ENCODE results near the gene RIMBP2. TPM values are rescaled to one million over a fixed set of nuclear protein-coding genes. Genes with fewer than 3 reads are reported as not detected.
"Not testable (repeated sequence)": the region's sequence is repeated elsewhere in the genome, so short reads cannot be mapped to it uniquely, and the experiment has no call there.

The RIMBP2 gene
- total RNA-seq: not detected in 2 replicates

- intact Hi-C loops (cut with micrococcal nuclease): no loop called here
Observed at GRCh38 chr12:130715998-130716968, at the start of gene RIMBP2. Gene RIMBP2, minus strand, starts transcription at chr12:130716299. Its CDS starts 237,286 bp downstream, at chr12:130479013.

GRCh38 chr12:130765186-130765659, 49.1 kb upstream of the RIMBP2 start:
- intact Hi-C loops (cut with micrococcal nuclease): no loop called here

- intact Hi-C loops (cut with micrococcal nuclease): loop anchor here (5.0 kb wide), 2 partner anchors 73 to 368 kb away; partner anchors contain the start of gene STX2
Observed at GRCh38 chr12:130764475-130765185, 48.5 kb upstream of the RIMBP2 start.

- intact Hi-C loops (cut with micrococcal nuclease): loop anchor here (5.0 kb wide), 2 partner anchors 73 to 368 kb away; partner anchors contain the start of gene STX2
Observed at GRCh38 chr12:130764073-130764472, 48.0 kb upstream of the RIMBP2 start.

GRCh38 chr12:130762319-130762675, 46.2 kb upstream of the RIMBP2 start:
- intact Hi-C loops (cut with micrococcal nuclease): loop anchor here (5.0 kb wide), 2 partner anchors 75 to 370 kb away; partner anchors contain the start of gene STX2

- intact Hi-C loops (cut with micrococcal nuclease): loop anchor here (1.0 to 5.0 kb wide), 4 partner anchors 36 to 371 kb away; partner anchors contain the start of gene STX2
Observed at GRCh38 chr12:130761537-130762318, 45.6 kb upstream of the RIMBP2 start.

GRCh38 chr12:130754234-130754901, 38.3 kb upstream of the RIMBP2 start:
- intact Hi-C loops (cut with micrococcal nuclease): no loop called here

- intact Hi-C loops (cut with micrococcal nuclease): no loop called here
Observed at GRCh38 chr12:130752692-130753230, 36.7 kb upstream of the RIMBP2 start.

- intact Hi-C loops (cut with micrococcal nuclease): not testable (repeated sequence)
Observed at GRCh38 chr12:130752037-130752436, 35.9 kb upstream of the RIMBP2 start.

- intact Hi-C loops (cut with micrococcal nuclease): loop anchor here (1.0 kb wide), 1 partner anchor 701 kb away; no protein-coding TSS in a partner anchor
Observed at GRCh38 chr12:130748786-130749185, 32.7 kb upstream of the RIMBP2 start.

- intact Hi-C loops (cut with micrococcal nuclease): loop anchor here (1.0 kb wide), 1 partner anchor 701 kb away; no protein-coding TSS in a partner anchor
Observed at GRCh38 chr12:130747867-130748740, 32.0 kb upstream of the RIMBP2 start.

GRCh38 chr12:130746546-130746945, 30.4 kb upstream of the RIMBP2 start:
- intact Hi-C loops (cut with micrococcal nuclease): no loop called here

- intact Hi-C loops (cut with micrococcal nuclease): no loop called here
Observed at GRCh38 chr12:130745921-130746320, 29.8 kb upstream of the RIMBP2 start.

GRCh38 chr12:130744274-130744673, 28.2 kb upstream of the RIMBP2 start:
- intact Hi-C loops (cut with micrococcal nuclease): no loop called here

GRCh38 chr12:130743606-130744005, 27.5 kb upstream of the RIMBP2 start:
- intact Hi-C loops (cut with micrococcal nuclease): no loop called here

- intact Hi-C loops (cut with micrococcal nuclease): no loop called here
Observed at GRCh38 chr12:130743176-130743575, 27.1 kb upstream of the RIMBP2 start.

GRCh38 chr12:130742716-130743115, 26.6 kb upstream of the RIMBP2 start:
- intact Hi-C loops (cut with micrococcal nuclease): no loop called here

GRCh38 chr12:130742112-130742511, 26.0 kb upstream of the RIMBP2 start:
- intact Hi-C loops (cut with micrococcal nuclease): no loop called here

- intact Hi-C loops (cut with micrococcal nuclease): no loop called here
Observed at GRCh38 chr12:130739571-130739970, 23.5 kb upstream of the RIMBP2 start.
